HG02973 (cell line): ENCODE measurements around the gene HDAC1.
"Not testable (repeated sequence)": the region's sequence is repeated elsewhere in the genome, so short reads cannot be mapped to it uniquely, and the experiment has no call there.

Source experiments
- ATAC-seq: cut with Tn5 transposase; IDR thresholded peaks from one replicate; pipeline ENCODE4 v1.9.1; 2021; ENCODE audit warnings: moderate library complexity; ENCODE audit not compliant: unreplicated experiment

Gene HDAC1

GRCh38 chr1:32291708-32292538, at the start of gene HDAC1:
TSS of gene HDAC1 (plus strand) at chr1:32292083. CDS start at chr1:32292170, 87 bp downstream.
- ATAC-seq, result peak; percentile 95

- ATAC-seq, result no peak
These were observed 49.5 kb upstream of the HDAC1 start for GRCh38 chr1:32242341-32242851.

- no peak for ATAC-seq
These were observed 45.0 kb upstream of the HDAC1 start, which contains the start of gene FAM167B for GRCh38 chr1:32246888-32247273. TSS of gene FAM167B (plus strand) at chr1:32247222. CDS start at chr1:32247422, 200 bp downstream.

- ATAC-seq, result no peak
These were observed 44.4 kb upstream of the HDAC1 start for GRCh38 chr1:32247452-32247851.

GRCh38 chr1:32247983-32248889, 43.6 kb upstream of the HDAC1 start:
- ATAC-seq, result no peak

GRCh38 chr1:32249831-32250525, 41.9 kb upstream of the HDAC1 start:
- peak; percentile 42 for ATAC-seq

GRCh38 chr1:32250893-32251716, 40.8 kb upstream of the HDAC1 start, which contains the start of gene LCK:
TSS of gene LCK (plus strand) at chr1:32251265. CDS start at chr1:32274330, 23,065 bp downstream.
- ATAC-seq, result no peak

GRCh38 chr1:32255072-32256071, 36.5 kb upstream of the HDAC1 start:
- no peak for ATAC-seq

- no peak for ATAC-seq
These were observed 35.2 kb upstream of the HDAC1 start for GRCh38 chr1:32256473-32257226.

- no peak for ATAC-seq
These were observed 34.7 kb upstream of the HDAC1 start for GRCh38 chr1:32257227-32257508.

GRCh38 chr1:32263236-32263593, 28.7 kb upstream of the HDAC1 start:
- not testable (repeated sequence) for ATAC-seq

- no peak for ATAC-seq
These were observed 28.1 kb upstream of the HDAC1 start for GRCh38 chr1:32263744-32264143.

GRCh38 chr1:32265846-32266245, 26.0 kb upstream of the HDAC1 start:
- no peak for ATAC-seq

GRCh38 chr1:32266921-32267591, 24.8 kb upstream of the HDAC1 start:
- ATAC-seq, result no peak

GRCh38 chr1:32269744-32270143, 22.1 kb upstream of the HDAC1 start:
- ATAC-seq, result no peak

GRCh38 chr1:32272557-32273390, 19.1 kb upstream of the HDAC1 start:
- ATAC-seq, result no peak
